ENCODE measurements around the gene STIM1. TPM values are rescaled to one million over a fixed set of nuclear protein-coding genes. Genes with fewer than 3 reads are reported as not detected.

Gene STIM1
- total RNA-seq, 1 experiment from 2014 or later, result 23.6 TPM

GRCh38 chr11:3877364-3878257 lies 22.1 kb downstream of the STIM1 start:
- Histone ChIP-seq H3K4me3 (ENCODE audit: insufficient read depth, low read depth, low read length) (no peak overlapping the region), H3K27me3 (ENCODE audit: control insufficient read depth, insufficient read depth, low read length) (no peaks in the 10 kb centered on the region), H3K36me3 (replicated peaks; ENCODE audit: control insufficient read depth, insufficient read depth, low read length) (no peaks in the 10 kb centered on the region; the same call in 1 of the 2 replicates)
- DNase-seq, result no peak

- no peak for DNase-seq
- H3K36me3 ChIP-seq (replicated peaks; ENCODE audit: control insufficient read depth, insufficient read depth, low read length), result no peaks in the 10 kb centered on the region; the same call in 1 of the 2 replicates
- H3K4me3 ChIP-seq (ENCODE audit: insufficient read depth, low read depth, low read length), result no peak overlapping the region
- no peaks in the 10 kb centered on the region for H3K27me3 ChIP-seq (ENCODE audit: control insufficient read depth, insufficient read depth, low read length)
Measured at GRCh38 chr11:3878258-3878584, 22.8 kb downstream of the STIM1 start.

GRCh38 chr11:3879216-3879966 lies 23.9 kb downstream of the STIM1 start:
- H3K27me3 ChIP-seq (ENCODE audit: control insufficient read depth, insufficient read depth, low read length), result no peaks in the 10 kb centered on the region
- H3K4me3 ChIP-seq (ENCODE audit: insufficient read depth, low read depth, low read length), result no peak overlapping the region
- no peaks in the 10 kb centered on the region; the same call in 1 of the 2 replicates for H3K36me3 ChIP-seq (replicated peaks; ENCODE audit: control insufficient read depth, insufficient read depth, low read length)
- DNase-seq, result no peak

- no peak for DNase-seq
- H3K36me3 ChIP-seq (replicated peaks; ENCODE audit: control insufficient read depth, insufficient read depth, low read length), result no peaks in the 10 kb centered on the region; the same call in 1 of the 2 replicates
- H3K27me3 ChIP-seq (ENCODE audit: control insufficient read depth, insufficient read depth, low read length), result no peaks in the 10 kb centered on the region
- H3K4me3 ChIP-seq (ENCODE audit: insufficient read depth, low read depth, low read length), result no peak overlapping the region
Measured at GRCh38 chr11:3879967-3880542, 24.6 kb downstream of the STIM1 start.

GRCh38 chr11:3880724-3881123 lies 25.3 kb downstream of the STIM1 start:
- H3K36me3 ChIP-seq (replicated peaks; ENCODE audit: control insufficient read depth, insufficient read depth, low read length), result no peaks in the 10 kb centered on the region; the same call in 1 of the 2 replicates
- DNase-seq, result no peak

GRCh38 chr11:3882655-3883054 lies 27.2 kb downstream of the STIM1 start:
- H3K4me3 ChIP-seq (ENCODE audit: insufficient read depth, low read depth, low read length), result no peak overlapping the region
- no peaks in the 10 kb centered on the region for H3K36me3 ChIP-seq (replicated peaks; ENCODE audit: control insufficient read depth, insufficient read depth, low read length)
- no peak for DNase-seq
- no peaks in the 10 kb centered on the region for H3K27me3 ChIP-seq (ENCODE audit: control insufficient read depth, insufficient read depth, low read length)

More at GRCh38 chr11:3880724-3881123, 25.3 kb downstream of the STIM1 start:
- Histone ChIP-seq H3K4me3 (ENCODE audit: insufficient read depth, low read depth, low read length) (no peak overlapping the region), H3K27me3 (ENCODE audit: control insufficient read depth, insufficient read depth, low read length) (no peaks in the 10 kb centered on the region)

- Histone ChIP-seq H3K27me3 (ENCODE audit: control insufficient read depth, insufficient read depth, low read length) (no peaks in the 10 kb centered on the region), H3K4me3 (ENCODE audit: insufficient read depth, low read depth, low read length) (no peak overlapping the region), H3K36me3 (replicated peaks; ENCODE audit: control insufficient read depth, insufficient read depth, low read length) (no peaks in the 10 kb centered on the region)
- no peak for DNase-seq
Measured at GRCh38 chr11:3885855-3886254, 30.4 kb downstream of the STIM1 start.

GRCh38 chr11:3886985-3887384 lies 31.5 kb downstream of the STIM1 start:
- Histone ChIP-seq H3K4me3 (ENCODE audit: insufficient read depth, low read depth, low read length) (no peak overlapping the region), H3K27me3 (ENCODE audit: control insufficient read depth, insufficient read depth, low read length) (no peaks in the 10 kb centered on the region), H3K36me3 (replicated peaks; ENCODE audit: control insufficient read depth, insufficient read depth, low read length) (no peaks in the 10 kb centered on the region)
- no peak for DNase-seq

GRCh38 chr11:3888876-3889275 lies 33.4 kb downstream of the STIM1 start:
- Histone ChIP-seq H3K27me3 (ENCODE audit: control insufficient read depth, insufficient read depth, low read length) (no peaks in the 10 kb centered on the region), H3K4me3 (ENCODE audit: insufficient read depth, low read depth, low read length) (no peak overlapping the region), H3K36me3 (replicated peaks; ENCODE audit: control insufficient read depth, insufficient read depth, low read length) (no peaks in the 10 kb centered on the region)
- no peak for DNase-seq

GRCh38 chr11:3890014-3890413 lies 34.5 kb downstream of the STIM1 start:
- Histone ChIP-seq H3K4me3 (ENCODE audit: insufficient read depth, low read depth, low read length) (no peak overlapping the region), H3K36me3 (replicated peaks; ENCODE audit: control insufficient read depth, insufficient read depth, low read length) (no peaks in the 10 kb centered on the region), H3K27me3 (ENCODE audit: control insufficient read depth, insufficient read depth, low read length) (no peaks in the 10 kb centered on the region)
- no peak for DNase-seq

GRCh38 chr11:3890806-3891205 lies 35.3 kb downstream of the STIM1 start:
- no peak for DNase-seq
- Histone ChIP-seq H3K27me3 (ENCODE audit: control insufficient read depth, insufficient read depth, low read length) (no peaks in the 10 kb centered on the region), H3K36me3 (replicated peaks; ENCODE audit: control insufficient read depth, insufficient read depth, low read length) (no peaks in the 10 kb centered on the region), H3K4me3 (ENCODE audit: insufficient read depth, low read depth, low read length) (no peak overlapping the region)

GRCh38 chr11:3891751-3892150 lies 36.3 kb downstream of the STIM1 start:
- DNase-seq, result no peak
- Histone ChIP-seq H3K27me3 (ENCODE audit: control insufficient read depth, insufficient read depth, low read length) (no peaks in the 10 kb centered on the region), H3K4me3 (ENCODE audit: insufficient read depth, low read depth, low read length) (no peak overlapping the region), H3K36me3 (replicated peaks; ENCODE audit: control insufficient read depth, insufficient read depth, low read length) (no peaks in the 10 kb centered on the region)

GRCh38 chr11:3892156-3892555 lies 36.7 kb downstream of the STIM1 start:
- Histone ChIP-seq H3K36me3 (replicated peaks; ENCODE audit: control insufficient read depth, insufficient read depth, low read length) (no peaks in the 10 kb centered on the region), H3K27me3 (ENCODE audit: control insufficient read depth, insufficient read depth, low read length) (no peaks in the 10 kb centered on the region), H3K4me3 (ENCODE audit: insufficient read depth, low read depth, low read length) (no peak overlapping the region)
- DNase-seq, result no peak

GRCh38 chr11:3893311-3893710 lies 37.8 kb downstream of the STIM1 start:
- Histone ChIP-seq H3K4me3 (ENCODE audit: insufficient read depth, low read depth, low read length) (no peak overlapping the region), H3K27me3 (ENCODE audit: control insufficient read depth, insufficient read depth, low read length) (no peaks in the 10 kb centered on the region), H3K36me3 (replicated peaks; ENCODE audit: control insufficient read depth, insufficient read depth, low read length) (no peaks in the 10 kb centered on the region)
- no peak for DNase-seq
